OCI-LY1 (cell line): ENCODE data around the gene PHACTR4.
"Not testable (repeated sequence)": the region's sequence is repeated elsewhere in the genome, so short reads cannot be mapped to it uniquely, and the experiment has no call there.

Experiments used
- H2AFZ ChIP-seq: fragments of 200-600 bp; sonication (generic), shearing (Covaris generic); 2 replicates; pipeline ENCODE4 v1.6.0; 2014; ENCODE audit warnings: antibody characterized with exemption, mild to moderate bottlenecking, low read length
- H3F3A ChIP-seq: fragments of 200-600 bp; sonication (generic), shearing (Covaris generic); 2 replicates; pipeline ENCODE4 v1.6.0; 2014; ENCODE audit warnings: mild to moderate bottlenecking, antibody characterized with exemption, low read length, moderate library complexity; ENCODE audit not compliant: insufficient read depth
- H3K27ac ChIP-seq: fragments of 200-600 bp; sonication (generic); 2 replicates; pipeline ENCODE4 v1.5.1; 2014; ENCODE audit warnings: low read length, mixed run types, mild to moderate bottlenecking, low read depth; ENCODE audit not compliant: poor library complexity, severe bottlenecking
- H3K27me3 ChIP-seq: fragments of 200-600 bp; sonication (generic); 2 replicates; pipeline ENCODE4 v1.6.0; 2014; ENCODE audit warnings: antibody characterized with exemption, mild to moderate bottlenecking, low read length, moderate library complexity; ENCODE audit not compliant: insufficient read depth
- H3K36me3 ChIP-seq: fragments of 200-600 bp; sonication (generic); 2 replicates; pipeline ENCODE4 v1.6.1; 2014; ENCODE audit warnings: mild to moderate bottlenecking, antibody characterized with exemption, low read length, moderate library complexity, mixed read lengths; ENCODE audit not compliant: insufficient read depth
- H3K4me1 ChIP-seq: fragments of 200-600 bp; sonication (generic); 2 replicates; pipeline ENCODE4 v1.5.1; 2014; ENCODE audit warnings: mild to moderate bottlenecking, low read length, moderate library complexity; ENCODE audit not compliant: insufficient read depth, severe bottlenecking
- H3K4me2 ChIP-seq: fragments of 200-600 bp; sonication (generic), shearing (Covaris generic); 2 replicates; pipeline ENCODE4 v1.6.1; 2014; ENCODE audit warnings: low read length
- H3K4me3 ChIP-seq: fragments of 200-600 bp; sonication (generic); 2 replicates; pipeline ENCODE4 v1.5.1; 2014; ENCODE audit warnings: low read length, low read depth, mild to moderate bottlenecking, mixed read lengths; ENCODE audit not compliant: poor library complexity, severe bottlenecking
- H3K79me2 ChIP-seq: fragments of 200-600 bp; shearing (Covaris generic); 2 replicates; pipeline ENCODE4 v1.6.1; 2016; ENCODE audit warnings: mixed run types, low read length, mixed read lengths; ENCODE audit not compliant: insufficient read depth
- H3K9ac ChIP-seq: fragments of 200-600 bp; sonication (generic), shearing (Covaris generic); 2 replicates; pipeline ENCODE4 v1.6.1; 2014; ENCODE audit warnings: mild to moderate bottlenecking, low read length, mixed read lengths
- H3K9me2 ChIP-seq: fragments of 200-600 bp; sonication (generic), shearing (Covaris generic); 2 replicates; pipeline ENCODE4 v1.6.1; 2014; ENCODE audit warnings: low read depth, mild to moderate bottlenecking, low read length, mixed read lengths
- H3K9me3 ChIP-seq: fragments of 200-600 bp; shearing (Covaris generic); 2 replicates; pipeline ENCODE4 v1.6.1; 2014; ENCODE audit warnings: low read length, mixed read lengths
- H4K20me1 ChIP-seq: fragments of 200-600 bp; sonication (generic), shearing (Covaris generic); 2 replicates; pipeline ENCODE4 v1.6.0; 2016; ENCODE audit warnings: mild to moderate bottlenecking, low read length; ENCODE audit not compliant: insufficient read depth
- EZH2 ChIP-seq: fragments of 200-600 bp; sonication (generic), shearing (Covaris generic); IDR thresholded peaks from 2 replicates; pipeline ENCODE4 v1.8.0; 2017; ENCODE audit warnings: borderline replicate concordance, mixed run types, mild to moderate bottlenecking, antibody characterized with exemption, low read length, moderate library complexity, mixed read lengths
- TF ChIP-seq, protein P1 (sequence below): fragments of 200-600 bp; sonication (generic), shearing (Covaris generic); IDR thresholded peaks from 2 replicates; pipeline ENCODE4 v1.5.1; 2017; ENCODE audit warnings: mild to moderate bottlenecking, antibody characterized with exemption, low read length, moderate library complexity, mixed read lengths

PHACTR4 gene

GRCh38 chr1:28519946-28520725 is 150.6 kb downstream of the PHACTR4 start:
- Histone ChIP-seq H3K9ac (peak overlapping the region; percentile 86; the same call in 1 of the 2 replicates), H3K27ac (peak overlapping the region; percentile 71), H3F3A (peaks cover 11% of the 10 kb centered on the region), H3K9me3 (no peaks in the 10 kb centered on the region), H3K4me1 (peaks cover 47% of the 10 kb centered on the region), H3K36me3 (peaks cover 42% of the 10 kb centered on the region), H3K4me2 (peak overlapping the region; percentile 98), H3K9me2 (no peaks in the 10 kb centered on the region), H3K4me3 (peak overlapping the region; percentile 74), H3K27me3 (no peaks in the 10 kb centered on the region), H4K20me1 (no peaks in the 10 kb centered on the region), H2AFZ (no peak overlapping the region), H3K79me2 (peaks cover 62% of the 10 kb centered on the region)
- TF ChIP-seq EZH2: no peak
- TF ChIP-seq, protein P1, sequence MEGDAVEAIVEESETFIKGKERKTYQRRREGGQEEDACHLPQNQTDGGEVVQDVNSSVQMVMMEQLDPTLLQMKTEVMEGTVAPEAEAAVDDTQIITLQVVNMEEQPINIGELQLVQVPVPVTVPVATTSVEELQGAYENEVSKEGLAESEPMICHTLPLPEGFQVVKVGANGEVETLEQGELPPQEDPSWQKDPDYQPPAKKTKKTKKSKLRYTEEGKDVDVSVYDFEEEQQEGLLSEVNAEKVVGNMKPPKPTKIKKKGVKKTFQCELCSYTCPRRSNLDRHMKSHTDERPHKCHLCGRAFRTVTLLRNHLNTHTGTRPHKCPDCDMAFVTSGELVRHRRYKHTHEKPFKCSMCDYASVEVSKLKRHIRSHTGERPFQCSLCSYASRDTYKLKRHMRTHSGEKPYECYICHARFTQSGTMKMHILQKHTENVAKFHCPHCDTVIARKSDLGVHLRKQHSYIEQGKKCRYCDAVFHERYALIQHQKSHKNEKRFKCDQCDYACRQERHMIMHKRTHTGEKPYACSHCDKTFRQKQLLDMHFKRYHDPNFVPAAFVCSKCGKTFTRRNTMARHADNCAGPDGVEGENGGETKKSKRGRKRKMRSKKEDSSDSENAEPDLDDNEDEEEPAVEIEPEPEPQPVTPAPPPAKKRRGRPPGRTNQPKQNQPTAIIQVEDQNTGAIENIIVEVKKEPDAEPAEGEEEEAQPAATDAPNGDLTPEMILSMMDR: no peak

DNA sequence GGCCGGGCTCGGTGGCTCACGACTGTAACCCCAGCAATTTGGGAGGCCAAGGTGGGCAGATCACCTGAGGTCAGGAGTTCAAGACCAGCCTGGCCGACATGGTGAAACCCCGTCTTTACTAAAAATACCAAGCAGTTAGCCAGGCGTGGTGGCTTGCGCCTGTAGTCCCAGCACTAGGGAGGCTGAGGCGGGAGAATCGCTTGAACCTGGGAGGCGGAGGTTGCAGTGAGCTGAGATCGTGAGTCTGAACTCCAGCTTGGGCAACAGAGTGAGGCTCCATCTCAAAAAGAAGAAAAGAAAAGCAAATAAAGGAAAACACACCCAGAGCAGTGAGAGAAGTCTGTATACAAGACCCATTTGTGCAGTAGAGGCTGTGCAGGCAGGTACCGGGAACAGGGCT is 151.3 kb downstream of the PHACTR4 start:
- Histone ChIP-seq H3K27ac (peak overlapping the region; percentile 71), H3F3A (peaks cover 11% of the 10 kb centered on the region), H3K4me1 (peaks cover 47% of the 10 kb centered on the region), H3K36me3 (peaks cover 48% of the 10 kb centered on the region), H3K79me2 (peaks cover 68% of the 10 kb centered on the region), H3K4me2 (peak overlapping the region; percentile 98; the same call in 1 of the 2 replicates)
- H4K20me1 ChIP-seq, H3K9ac ChIP-seq, H3K4me3 ChIP-seq, H2AFZ ChIP-seq, H3K9me2 ChIP-seq, H3K9me3 ChIP-seq, H3K27me3 ChIP-seq: not testable (repeated sequence)

- Histone ChIP-seq H3K9me2 (no peaks in the 10 kb centered on the region), H3K4me1 (peaks cover 45% of the 10 kb centered on the region), H2AFZ (no peak overlapping the region), H3K36me3 (peaks cover 55% of the 10 kb centered on the region), H3K9ac (no peak overlapping the region; the same call in 1 of the 2 replicates), H3K4me2 (peak overlapping the region; percentile 21; the same call in 1 of the 2 replicates), H3F3A (peaks cover 7% of the 10 kb centered on the region), H3K9me3 (no peaks in the 10 kb centered on the region), H4K20me1 (no peaks in the 10 kb centered on the region), H3K4me3 (no peak overlapping the region), H3K27ac (peak overlapping the region; percentile 31), H3K27me3 (no peaks in the 10 kb centered on the region), H3K79me2 (peaks cover 75% of the 10 kb centered on the region)
- TF ChIP-seq EZH2: no peak
- TF ChIP-seq, protein P1: no peak
Measured at GRCh38 chr1:28521502-28522164, 152.1 kb downstream of the PHACTR4 start.

DNA sequence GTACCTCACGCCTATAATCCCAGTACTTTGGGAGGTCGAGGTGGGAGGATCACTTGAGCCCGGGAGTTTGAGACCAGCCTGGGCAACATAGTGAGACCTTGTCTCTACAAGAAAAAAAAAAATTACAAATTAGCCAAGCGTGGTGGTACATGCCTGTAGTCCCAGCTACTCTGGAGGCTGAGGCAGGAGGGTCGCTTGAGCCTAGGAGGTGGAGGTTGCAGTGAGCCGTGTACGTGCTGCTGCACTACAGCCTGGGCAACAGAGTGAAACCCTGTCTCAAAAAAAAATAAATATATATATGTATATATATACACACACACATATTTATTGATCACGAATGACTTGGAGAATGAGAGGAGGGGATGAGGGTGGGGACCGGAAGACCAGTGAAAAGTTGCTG is 153.0 kb downstream of the PHACTR4 start:
- not testable (repeated sequence) for H3K9me2 ChIP-seq, H3K4me3 ChIP-seq, H3F3A ChIP-seq, H4K20me1 ChIP-seq, H3K9ac ChIP-seq, H3K27ac ChIP-seq, H3K27me3 ChIP-seq, H2AFZ ChIP-seq, H3K9me3 ChIP-seq, H3K4me2 ChIP-seq
- Histone ChIP-seq H3K79me2 (peaks cover 84% of the 10 kb centered on the region), H3K36me3 (peaks cover 60% of the 10 kb centered on the region), H3K4me1 (peaks cover 36% of the 10 kb centered on the region)

DNA sequence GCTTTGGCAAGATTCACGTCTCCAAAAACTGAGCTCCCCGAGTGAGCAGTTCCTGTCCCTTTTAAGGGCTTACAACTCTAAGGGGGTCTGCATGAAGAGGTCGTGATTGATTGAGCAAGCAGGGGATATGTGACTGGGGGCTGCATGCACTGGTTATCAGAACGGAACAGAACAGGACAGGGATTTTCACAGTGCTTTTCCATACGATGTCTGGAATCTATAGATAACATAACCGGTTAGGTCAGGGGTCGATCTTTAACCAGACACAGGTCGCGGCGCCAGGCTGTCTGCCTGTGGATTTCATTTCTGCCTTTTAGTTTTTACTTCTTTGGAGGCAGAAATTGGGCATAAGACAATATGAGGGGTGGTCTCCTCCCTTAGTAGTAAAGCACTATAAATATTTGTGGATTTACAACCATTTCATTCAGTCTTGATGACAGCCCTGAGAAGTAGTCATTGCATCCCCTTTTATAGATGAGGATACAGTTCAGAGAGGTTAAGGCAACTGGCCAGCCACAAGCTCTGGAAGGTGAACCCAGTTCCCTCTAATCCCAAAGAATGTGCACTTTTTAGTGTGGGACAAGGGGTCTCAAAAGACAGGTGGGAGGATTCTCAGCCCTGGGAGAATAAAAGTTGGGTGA is 155.6 kb downstream of the PHACTR4 start:
- H3K27ac ChIP-seq, H4K20me1 ChIP-seq, H3K9me2 ChIP-seq, H2AFZ ChIP-seq, H3K4me3 ChIP-seq, H3K9ac ChIP-seq, H3F3A ChIP-seq, H3K4me2 ChIP-seq, H3K9me3 ChIP-seq, H3K27me3 ChIP-seq: not testable (repeated sequence)
- Histone ChIP-seq H3K36me3 (peaks cover 66% of the 10 kb centered on the region), H3K79me2 (peaks cover 85% of the 10 kb centered on the region), H3K4me1 (peaks cover 18% of the 10 kb centered on the region)
